Naive thymus-derived CD4-positive, alpha-beta T cell (primary cell): ENCODE measurements around the gene ZNF665. TPM values are rescaled to one million over a fixed set of nuclear protein-coding genes. Genes with fewer than 3 reads are reported as not detected.

ENCODE experiments used
- ATAC-seq: fragments of 150-1000 bp; cut with Tn5 transposase; 2 replicates; pipeline ENCODE4 v1.10.0; 2021; ENCODE audit warnings: mild to moderate bottlenecking, moderate library complexity
- CTCF ChIA-PET: fragments of 350-600 bp; sonication (Branson Sonifier 250); formaldehyde crosslinking; loops from one replicate; lab custom pipeline; 2021; ENCODE audit warnings: antibody characterized with exemption; lab: Charles Lee
- POLR2A ChIA-PET: fragments of 350-600 bp; sonication (Branson Sonifier 250); formaldehyde crosslinking; loops from one replicate; lab custom pipeline; 2021; ENCODE audit warnings: antibody characterized with exemption, inconsistent platforms; lab: Charles Lee
- DNase-seq, 9 donors: peaks; one replicate each; pipeline versions ENCODE4 v3.0.0 to v3.0.0-alpha.2; 2020 to 2022; ENCODE audit warnings: mixed read lengths in 1 of 9
- H3K27ac ChIP-seq: one replicate; pipeline ENCODE4 v1.7.0; 2013; ENCODE audit warnings: mild to moderate bottlenecking, low read depth, low read length, moderate library complexity
- H3K27me3 ChIP-seq, 2 donors: one replicate each; pipeline ENCODE4 v1.7.0; 2013; ENCODE audit warnings: low read length in 2 of 2, mild to moderate bottlenecking in 2 of 2, moderate library complexity in 2 of 2; ENCODE audit not compliant: control insufficient read depth in 2 of 2, insufficient read depth in 2 of 2
- H3K36me3 ChIP-seq, 3 experiments: 1 replicate in 2 of 3; 2 replicates in 1 of 3; pipeline ENCODE4 v1.7.0; 2013; ENCODE audit warnings: low read length in 3 of 3, mild to moderate bottlenecking in 3 of 3, moderate library complexity in 1 of 3; ENCODE audit not compliant: insufficient read depth in 3 of 3, control insufficient read depth in 2 of 3
- H3K4me1 ChIP-seq, 2 donors: one replicate each; pipeline ENCODE4 v1.7.0; 2013; ENCODE audit warnings: low read length in 2 of 2, mild to moderate bottlenecking in 2 of 2, moderate library complexity in 1 of 2; ENCODE audit not compliant: control insufficient read depth in 2 of 2, insufficient read depth in 2 of 2
- H3K4me3 ChIP-seq: 2 replicates; pipeline ENCODE4 v1.7.0; 2013; ENCODE audit warnings: mild to moderate bottlenecking, low read length
- H3K9me3 ChIP-seq, 3 experiments: 1 replicate in 2 of 3; 2 replicates in 1 of 3; pipeline ENCODE4 v1.7.0; 2013; ENCODE audit warnings: low read length in 3 of 3; ENCODE audit not compliant: control insufficient read depth in 2 of 3
- H3K27ac Mint-ChIP-seq, 9 donors: one replicate each; pipeline ENCODE4 v1.8.0; 2020 to 2022; ENCODE audit warnings: mixed read lengths in 9 of 9, mild to moderate bottlenecking in 8 of 9, moderate library complexity in 5 of 9, inconsistent platforms in 2 of 9
- H3K27me3 Mint-ChIP-seq, 5 donors: one replicate each; pipeline ENCODE4 v1.8.0; 2021 to 2022; ENCODE audit warnings: mixed read lengths in 5 of 5, mild to moderate bottlenecking in 1 of 5
- H3K36me3 Mint-ChIP-seq, 5 donors: one replicate each; pipeline ENCODE4 v1.8.0; 2020 to 2022; ENCODE audit warnings: mixed read lengths in 5 of 5, mild to moderate bottlenecking in 3 of 5, inconsistent platforms in 1 of 5
- H3K4me1 Mint-ChIP-seq, 7 donors: one replicate each; pipeline ENCODE4 v1.8.0; 2020 to 2022; ENCODE audit warnings: mixed read lengths in 7 of 7, mild to moderate bottlenecking in 3 of 7, inconsistent platforms in 1 of 7
- H3K4me3 Mint-ChIP-seq, 10 donors: one replicate each; pipeline ENCODE4 v1.8.0; 2020 to 2022; ENCODE audit warnings: mild to moderate bottlenecking in 10 of 10, mixed read lengths in 10 of 10, moderate library complexity in 6 of 10, inconsistent platforms in 2 of 10
- H3K9me3 Mint-ChIP-seq, 11 donors: one replicate each; pipeline ENCODE4 v1.8.0; 2020 to 2022; ENCODE audit warnings: mixed read lengths in 11 of 11, mild to moderate bottlenecking in 4 of 11, inconsistent platforms in 1 of 11, moderate library complexity in 1 of 11
- intact Hi-C, 2 donors: fragments of 100-400 bp; cut with micrococcal nuclease; formaldehyde crosslinking; loops; one replicate each; pipeline ENCODE4 v1.15.1; 2023
- polyA plus RNA-seq, 2 donors: library from polyadenylated mRNA; unstranded; fragments of 300-500 nt; fragmentation: Illumina TruSeq; gene quantifications; one replicate each; pipeline ENCODE4 v1.2.3, GENCODE V29; 2021
- total RNA-seq, 6 experiments: library from RNA in 5 of 6; stranded (reverse) in 5 of 6; gene quantifications; 1 replicate in 5 of 6; 2 replicates in 1 of 6; pipeline ENCODE4 v1.2.3 and lab custom pipeline; 2021 to 2026

Gene ZNF665
- total and polyA plus RNA-seq, 7 experiments from 2014 or later, result 1.6 to 13.7 (median 5.6) TPM

- H3K4me3 Mint-ChIP-seq, result no peak overlapping the region
- Histone ChIP-seq H3K27ac (no peak overlapping the region), H3K27me3 (no peaks in the 10 kb centered on the region), H3K4me3 (peak overlapping the region; percentile 33), H3K4me1 (no peaks in the 10 kb centered on the region), H3K9me3 (peaks cover 11 to 83% (median 37%) of the 10 kb centered on the region in 3 experiments), H3K36me3 (peaks cover 0 to 35% (median 5%) of the 10 kb centered on the region in 3 experiments)
- intact Hi-C loops, result no loop called here
- ATAC-seq (no peak), DNase-seq (no peak)
- peaks cover 11 to 96% (median 76%) of the 10 kb centered on the region in 11 donors for H3K9me3 Mint-ChIP-seq
- no peaks in the 10 kb centered on the region for H3K4me1 Mint-ChIP-seq
- peaks cover 18 to 60% (median 40%) of the 10 kb centered on the region in 5 donors for H3K36me3 Mint-ChIP-seq
- POLR2A ChIA-PET, result no interaction called here
- CTCF ChIA-PET, result no interaction called here
- no peak overlapping the region for H3K27ac Mint-ChIP-seq
- no peaks in the 10 kb centered on the region for H3K27me3 Mint-ChIP-seq
Observed at GRCh38 chr19:53140351-53140750, 52.8 kb downstream of the ZNF665 start.

- H3K4me1 ChIP-seq, result no peaks in the 10 kb centered on the region
- Mint-ChIP-seq H3K9me3 (peaks cover 13 to 94% (median 67%) of the 10 kb centered on the region in 11 donors), H3K27me3 (peaks cover 0 to 8% (median 6%) of the 10 kb centered on the region in 5 donors), H3K27ac (no peak overlapping the region), H3K36me3 (peaks cover 10 to 41% (median 17%) of the 10 kb centered on the region in 5 donors), H3K4me1 (peaks cover 4 to 11% (median 8%) of the 10 kb centered on the region in 7 donors), H3K4me3 (no peak overlapping the region)
- no peak for ATAC-seq
- no peak overlapping the region for H3K4me3 ChIP-seq
- POLR2A ChIA-PET, result no interaction called here
- no peak for DNase-seq
- H3K27ac ChIP-seq, result no peak overlapping the region
- intact Hi-C loops, result no loop called here
- H3K27me3 ChIP-seq, result no peaks in the 10 kb centered on the region
- CTCF ChIA-PET, result interaction anchor here (0.7 kb wide), 1 partner anchor 13 kb away, joined by 3 read pairs; no protein-coding TSS in a partner anchor
- peaks cover 6 to 86% (median 21%) of the 10 kb centered on the region in 3 experiments for H3K9me3 ChIP-seq
- peaks cover 0 to 4% (median 0%) of the 10 kb centered on the region in 3 experiments for H3K36me3 ChIP-seq
Observed at GRCh38 chr19:53136432-53136831, 56.7 kb downstream of the ZNF665 start.

- Histone ChIP-seq H3K27me3 (no peaks in the 10 kb centered on the region), H3K36me3 (no peaks in the 10 kb centered on the region), H3K4me3 (peak within 1 kb of the TSS; percentile 9), H3K9me3 (peaks cover 0 to 49% (median 3%) of the 10 kb centered on the region in 3 experiments), H3K4me1 (no peaks in the 10 kb centered on the region), H3K27ac (peak within 1 kb of the TSS; percentile 53)
- Mint-ChIP-seq H3K4me1 (peaks cover 4 to 14% (median 10%) of the 10 kb centered on the region in 7 donors), H3K27me3 (peaks cover 0 to 19% (median 9%) of the 10 kb centered on the region in 5 donors), H3K9me3 (peaks cover 11 to 90% (median 54%) of the 10 kb centered on the region in 11 donors), H3K4me3 (peak within 1 kb of the TSS; percentile 55 to 85 (median 72)), H3K36me3 (peaks cover 15 to 44% (median 18%) of the 10 kb centered on the region in 5 donors), H3K27ac (peak within 1 kb of the TSS in 3 of 9 donors; percentile 55 to 84 (median 64))
- CTCF ChIA-PET, result no interaction called here
- POLR2A ChIA-PET, result no interaction called here
- intact Hi-C loops, result loop anchor here in 1 of 2 donors (2.0 kb wide), 1 partner anchor 30 kb away; the partner anchor contains the start of gene ZNF160
- DNase-seq (peak in 7 of 9 donors; percentile 18 to 60 (median 33)), ATAC-seq (no peak)
Observed at GRCh38 chr19:53132141-53132991, 60.8 kb downstream of the ZNF665 start, which contains the start of gene ZNF415. Gene ZNF415, minus strand, starts transcription at chr19:53132910. Its CDS starts 10,234 bp downstream, at chr19:53122676.

- no peaks in the 10 kb centered on the region for H3K36me3 ChIP-seq
- no peaks in the 10 kb centered on the region for H3K27me3 ChIP-seq
- Mint-ChIP-seq H3K36me3 (peaks cover 16 to 45% (median 19%) of the 10 kb centered on the region in 5 donors), H3K9me3 (peaks cover 8 to 89% (median 52%) of the 10 kb centered on the region in 11 donors), H3K27ac (peak overlapping the region in 2 of 9 donors; percentile 14 to 55), H3K4me1 (peaks cover 4 to 14% (median 10%) of the 10 kb centered on the region in 7 donors), H3K4me3 (peak overlapping the region; percentile 55 to 85 (median 72)), H3K27me3 (peaks cover 0 to 21% (median 9%) of the 10 kb centered on the region in 5 donors)
- H3K27ac ChIP-seq, result no peak overlapping the region
- ATAC-seq (no peak), DNase-seq (no peak)
- peak overlapping the region; percentile 9 for H3K4me3 ChIP-seq
- intact Hi-C loops, result loop anchor here in 1 of 2 donors (2.0 kb wide), 1 partner anchor 29 kb away; the partner anchor contains the start of gene ZNF160
- ChIA-PET CTCF (no interaction called here), POLR2A (no interaction called here)
- peaks cover 0 to 42% (median 3%) of the 10 kb centered on the region in 3 experiments for H3K9me3 ChIP-seq
- no peaks in the 10 kb centered on the region for H3K4me1 ChIP-seq
Observed at GRCh38 chr19:53131727-53132126, 61.4 kb downstream of the ZNF665 start.

GRCh38 chr19:53131085-53131590 lies 62.0 kb downstream of the ZNF665 start:
- H3K27ac Mint-ChIP-seq, result no peak overlapping the region
- H3K4me3 Mint-ChIP-seq, result peak overlapping the region in 8 of 10 donors; percentile 55 to 85 (median 74)
- no peaks in the 10 kb centered on the region for H3K4me1 ChIP-seq
- peaks cover 0 to 36% (median 3%) of the 10 kb centered on the region in 3 experiments for H3K9me3 ChIP-seq
- H3K27me3 Mint-ChIP-seq, result peaks cover 0 to 21% (median 9%) of the 10 kb centered on the region in 5 donors
- peaks cover 4 to 14% (median 11%) of the 10 kb centered on the region in 7 donors for H3K4me1 Mint-ChIP-seq
- H3K27ac ChIP-seq, result no peak overlapping the region
- ATAC-seq (no peak), DNase-seq (no peak)
- no peak overlapping the region for H3K4me3 ChIP-seq
- CTCF ChIA-PET, result no interaction called here
- H3K27me3 ChIP-seq, result no peaks in the 10 kb centered on the region
- POLR2A ChIA-PET, result no interaction called here
- no peaks in the 10 kb centered on the region for H3K36me3 ChIP-seq
- H3K36me3 Mint-ChIP-seq, result peaks cover 16 to 41% (median 19%) of the 10 kb centered on the region in 5 donors
- intact Hi-C loops, result no loop called here
- H3K9me3 Mint-ChIP-seq, result peaks cover 8 to 87% (median 46%) of the 10 kb centered on the region in 11 donors

GRCh38 chr19:53130506-53130905 lies 62.7 kb downstream of the ZNF665 start:
- intact Hi-C loops, result no loop called here
- Histone ChIP-seq H3K36me3 (no peaks in the 10 kb centered on the region), H3K27me3 (no peaks in the 10 kb centered on the region), H3K4me3 (no peak overlapping the region), H3K4me1 (no peaks in the 10 kb centered on the region), H3K27ac (no peak overlapping the region), H3K9me3 (peaks cover 0 to 33% (median 0%) of the 10 kb centered on the region in 3 experiments)
- ChIA-PET CTCF (no interaction called here), POLR2A (interaction anchor here (0.6 to 0.7 kb wide), 2 partner anchors 1008 to 1215 kb away, joined by 6 to 8 read pairs; no protein-coding TSS in a partner anchor)
- Mint-ChIP-seq H3K36me3 (peaks cover 16 to 37% (median 19%) of the 10 kb centered on the region in 5 donors), H3K27me3 (peaks cover 0 to 21% (median 9%) of the 10 kb centered on the region in 5 donors), H3K9me3 (peaks cover 8 to 86% (median 43%) of the 10 kb centered on the region in 11 donors), H3K4me3 (peak overlapping the region in 1 of 10 donors; percentile 21), H3K27ac (no peak overlapping the region), H3K4me1 (peaks cover 4 to 14% (median 11%) of the 10 kb centered on the region in 7 donors)
- no peak for DNase-seq
- ATAC-seq, result no peak
